DMS 273 (cell line): ENCODE results near the gene MYL3.

Source experiments
- DNase-seq: peaks from one replicate; lab custom pipeline; 2025; ENCODE audit not compliant: unreplicated experiment; lab: John Stamatoyannopoulos, UW

MYL3 gene

GRCh38 chr3:46883054-46883829 is 20.0 kb upstream of the MYL3 start:
- peak; percentile 61 for DNase-seq

- peak; percentile 41 for DNase-seq
Observed at GRCh38 chr3:46882377-46883053, 19.3 kb upstream of the MYL3 start.

- DNase-seq = peak; percentile 57
Observed at GRCh38 chr3:46881596-46882376, 18.5 kb upstream of the MYL3 start.

GRCh38 chr3:46880884-46881595 is 17.8 kb upstream of the MYL3 start:
- no peak for DNase-seq

GRCh38 chr3:46878781-46879436 is 15.7 kb upstream of the MYL3 start:
- DNase-seq = no peak

GRCh38 chr3:46877406-46878125 is 14.3 kb upstream of the MYL3 start, which contains the start of gene PTH1R:
TSS of gene PTH1R (plus strand) at chr3:46877721. CDS start at chr3:46883560, 5,839 bp downstream.
- DNase-seq = no peak

- DNase-seq = no peak
Observed at GRCh38 chr3:46876313-46877300, 13.4 kb upstream of the MYL3 start.

GRCh38 chr3:46875560-46875959 is 12.3 kb upstream of the MYL3 start:
- DNase-seq = no peak

GRCh38 chr3:46874430-46874829 is 11.2 kb upstream of the MYL3 start:
- no peak for DNase-seq

- DNase-seq = no peak
Observed at GRCh38 chr3:46873521-46873920, 10.3 kb upstream of the MYL3 start.

- no peak for DNase-seq
Observed at GRCh38 chr3:46871222-46871621, 8.0 kb upstream of the MYL3 start.

GRCh38 chr3:46870651-46871050 is 7.4 kb upstream of the MYL3 start:
- DNase-seq = no peak

- DNase-seq = no peak
Observed at GRCh38 chr3:46869440-46869839, 6.2 kb upstream of the MYL3 start.

- DNase-seq = no peak
Observed at GRCh38 chr3:46868948-46869347, 5.7 kb upstream of the MYL3 start.

- DNase-seq = peak; percentile 18
Observed at GRCh38 chr3:46868287-46868686, 5.0 kb upstream of the MYL3 start.

GRCh38 chr3:46867550-46867898 is 4.3 kb upstream of the MYL3 start:
- no peak for DNase-seq

- peak; percentile 74 for DNase-seq
Observed at GRCh38 chr3:46866720-46867549, 3.7 kb upstream of the MYL3 start.

GRCh38 chr3:46866032-46866595 is 2.9 kb upstream of the MYL3 start:
- DNase-seq = no peak
